GM10266 (cell line): ENCODE data around the gene GJB1.

Experiments used
- DNase-seq: peaks from one replicate; pipeline ENCODE4 v3.0.0; 2012; ENCODE audit errors: extremely low spot score
- CTCF ChIP-seq: IDR thresholded peaks from 2 replicates; pipeline ENCODE4 v1.5.1; 2012; ENCODE audit warnings: mild to moderate bottlenecking, low read depth; ENCODE audit not compliant: control insufficient read depth, insufficient read depth; ENCODE audit errors: missing control alignments

The GJB1 gene

GRCh38 chrX:71214604-71215337 lies 8.3 kb upstream of the GJB1 start:
- no peak for DNase-seq
- TF ChIP-seq CTCF, result no peak

GRCh38 chrX:71215338-71215912 lies 7.6 kb upstream of the GJB1 start:
- TF ChIP-seq CTCF, result no peak
- no peak for DNase-seq

GRCh38 chrX:71216485-71216884 lies 6.5 kb upstream of the GJB1 start:
- TF ChIP-seq CTCF, result no peak
- DNase-seq, result no peak

GRCh38 chrX:71217298-71217697 lies 5.7 kb upstream of the GJB1 start:
- no peak for DNase-seq
- no peak for TF ChIP-seq CTCF

DNA sequence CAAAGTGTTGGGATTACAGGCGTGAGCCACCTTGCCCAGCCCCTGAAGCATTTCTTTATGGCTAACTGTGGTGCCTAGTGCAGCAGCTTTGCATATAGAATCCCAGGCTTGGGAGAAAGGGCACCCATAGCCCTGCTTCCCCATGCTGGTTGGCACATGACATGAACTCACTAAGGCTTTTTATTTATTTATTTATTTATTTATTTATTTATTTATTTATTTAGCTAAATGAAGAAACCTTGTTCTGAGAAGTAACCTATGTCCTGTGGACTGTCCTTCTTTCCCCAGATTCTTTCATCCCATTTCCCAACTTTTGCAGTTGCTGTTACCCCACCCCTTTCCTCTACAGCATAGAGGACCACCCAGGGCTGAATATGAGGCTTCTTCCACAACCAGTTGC lies 1.9 kb upstream of the GJB1 start:
- DNase-seq, result no peak
- no peak for TF ChIP-seq CTCF

DNA sequence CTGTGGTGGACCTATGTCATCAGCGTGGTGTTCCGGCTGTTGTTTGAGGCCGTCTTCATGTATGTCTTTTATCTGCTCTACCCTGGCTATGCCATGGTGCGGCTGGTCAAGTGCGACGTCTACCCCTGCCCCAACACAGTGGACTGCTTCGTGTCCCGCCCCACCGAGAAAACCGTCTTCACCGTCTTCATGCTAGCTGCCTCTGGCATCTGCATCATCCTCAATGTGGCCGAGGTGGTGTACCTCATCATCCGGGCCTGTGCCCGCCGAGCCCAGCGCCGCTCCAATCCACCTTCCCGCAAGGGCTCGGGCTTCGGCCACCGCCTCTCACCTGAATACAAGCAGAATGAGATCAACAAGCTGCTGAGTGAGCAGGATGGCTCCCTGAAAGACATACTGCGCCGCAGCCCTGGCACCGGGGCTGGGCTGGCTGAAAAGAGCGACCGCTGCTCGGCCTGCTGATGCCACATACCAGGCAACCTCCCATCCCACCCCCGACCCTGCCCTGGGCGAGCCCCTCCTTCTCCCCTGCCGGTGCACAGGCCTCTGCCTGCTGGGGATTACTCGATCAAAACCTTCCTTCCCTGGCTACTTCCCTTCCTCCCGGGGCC lies 1.2 kb downstream of the GJB1 start:
- no peak for DNase-seq
- no peak for TF ChIP-seq CTCF

GRCh38 chrX:71225009-71225408 lies 2.0 kb downstream of the GJB1 start:
- DNase-seq, result no peak
- no peak for TF ChIP-seq CTCF
